PC-3 (cell line): ENCODE results near the gene KRTAP4-5.

Experiments used
- CTCF ChIP-seq: fragments of 300-600 bp; sonication (generic); conservative IDR thresholded peaks from 2 replicates; pipeline ENCODE4 v1.5.1; 2017; ENCODE audit warnings: antibody characterized with exemption, low read depth, mild to moderate bottlenecking, low read length
- EZH2 ChIP-seq: fragments of 300-600 bp; sonication (generic); IDR thresholded peaks from one replicate; pipeline ENCODE4 v1.6.1; 2017; ENCODE audit warnings: antibody characterized with exemption, mild to moderate bottlenecking, low read length; ENCODE audit not compliant: unreplicated experiment
- EZH2phosphoT487 ChIP-seq: fragments of 300-600 bp; sonication (generic); IDR thresholded peaks from 2 replicates; pipeline ENCODE4 v1.6.1; 2018; ENCODE audit warnings: mild to moderate bottlenecking, antibody characterized with exemption, low read length, borderline replicate concordance

GRCh38 chr17:41141361-41141760, 8.3 kb downstream of the KRTAP4-5 start:
- TF ChIP-seq CTCF (no peak), EZH2 (no peak), EZH2phosphoT487 (no peak)
